Endometrial microvascular endothelial cells (primary cell): ENCODE data around the gene KCNG4. TPM values are rescaled to one million over a fixed set of nuclear protein-coding genes. Genes with fewer than 3 reads are reported as not detected.

Experiments used
- in situ Hi-C: cut with HindIII; loops from 2 replicates; pipeline ENCODE4 v1.10.0; 2017; ENCODE audit warnings: low sequenced_read_pairs, low pct_unique_long_range_greater_than_20kb; ENCODE audit errors: inconsistent ontology term
- total RNA-seq: library from RNA; depleted of rRNA; stranded (reverse); fragments of >200 nt; gene quantifications from one replicate; pipeline ENCODE4 v1.2.3, GENCODE V29; 2015; ENCODE audit errors: inconsistent ontology term

KCNG4 gene
- total RNA-seq, 1 donor from 2014 or later, result not detected

GRCh38 chr16:84268291-84269040, 28.7 kb upstream of the KCNG4 start:
- in situ Hi-C loops, result no loop called here

GRCh38 chr16:84267380-84267779, 27.6 kb upstream of the KCNG4 start:
- in situ Hi-C loops, result no loop called here

- in situ Hi-C loops, result no loop called here
Measured at GRCh38 chr16:84266451-84266850, 26.6 kb upstream of the KCNG4 start.

- in situ Hi-C loops, result no loop called here
Measured at GRCh38 chr16:84262939-84263338, 23.1 kb upstream of the KCNG4 start.

- in situ Hi-C loops, result no loop called here
Measured at GRCh38 chr16:84262031-84262430, 22.2 kb upstream of the KCNG4 start.

GRCh38 chr16:84260766-84261554, 21.1 kb upstream of the KCNG4 start:
- in situ Hi-C loops, result no loop called here

- in situ Hi-C loops, result no loop called here
Measured at GRCh38 chr16:84259691-84260090, 19.9 kb upstream of the KCNG4 start.

GRCh38 chr16:84258266-84258665, 18.5 kb upstream of the KCNG4 start:
- in situ Hi-C loops, result no loop called here

GRCh38 chr16:84255050-84255810, 15.4 kb upstream of the KCNG4 start:
- in situ Hi-C loops, result no loop called here

GRCh38 chr16:84254062-84254461, 14.2 kb upstream of the KCNG4 start:
- in situ Hi-C loops, result no loop called here

GRCh38 chr16:84253173-84253572, 13.4 kb upstream of the KCNG4 start:
- in situ Hi-C loops, result no loop called here

GRCh38 chr16:84252184-84252583, 12.4 kb upstream of the KCNG4 start:
- in situ Hi-C loops, result no loop called here

- in situ Hi-C loops, result no loop called here
Measured at GRCh38 chr16:84247844-84248243, 8.0 kb upstream of the KCNG4 start.

GRCh38 chr16:84247331-84247730, 7.5 kb upstream of the KCNG4 start:
- in situ Hi-C loops, result no loop called here

- in situ Hi-C loops, result no loop called here
Measured at GRCh38 chr16:84246679-84247077, 6.9 kb upstream of the KCNG4 start.

- in situ Hi-C loops, result no loop called here
Measured at GRCh38 chr16:84245956-84246678, 6.3 kb upstream of the KCNG4 start.

- in situ Hi-C loops, result no loop called here
Measured at GRCh38 chr16:84244728-84245127, 4.9 kb upstream of the KCNG4 start.

GRCh38 chr16:84243732-84244131, 3.9 kb upstream of the KCNG4 start:
- in situ Hi-C loops, result no loop called here

- in situ Hi-C loops, result no loop called here
Measured at GRCh38 chr16:84242839-84243238, 3.0 kb upstream of the KCNG4 start.
